ENCODE results near the gene NGEF. TPM values are rescaled to one million over a fixed set of nuclear protein-coding genes. Genes with fewer than 3 reads are reported as not detected.

Gene NGEF
- 0.50 TPM for total RNA-seq (2013)
- not detected for polyA plus RNA-seq
- polyA minus RNA-seq, result not detected in 2 replicates
- total RNA-seq, result 0 to 1.0 (median 0.12) reads per million in 11 experiments

GRCh38 chr2:233013027-233013461 is at the start of gene NGEF:
Gene NGEF, minus strand, starts transcription at chr2:233013256. Its CDS starts 38,366 bp downstream, at chr2:232974890.
- Histone ChIP-seq H3K79me2 (ENCODE audit: insufficient read depth, low read length) (no peaks in the 10 kb centered on the region), H3K27ac (ENCODE audit: low read depth in 1 of 2, low read length in 2 of 2) (no peak within 1 kb of the TSS), H4K20me1 (ENCODE audit: insufficient read depth, low read length) (no peaks in the 10 kb centered on the region), H3K9me3 (replicated peaks in 1 of 2; ENCODE audit: control insufficient read depth in 1 of 2, insufficient read depth in 1 of 2, low read length in 2 of 2) (no peaks in the 10 kb centered on the region), H3K4me2 (replicated peaks; ENCODE audit: extremely low read depth, low read length, poor library complexity, severe bottlenecking) (no peak within 1 kb of the TSS), H3K9ac (ENCODE audit: insufficient read depth, low read length, poor library complexity, severe bottlenecking) (no peak within 1 kb of the TSS), H3K4me1 (ENCODE audit: control insufficient read depth in 1 of 2, insufficient read depth in 2 of 2, low read length in 2 of 2) (peaks cover 0 to 5% of the 10 kb centered on the region in 2 donors), H3K27me3 (ENCODE audit: control insufficient read depth in 2 of 2, insufficient read depth in 2 of 2, low read length in 2 of 2) (no peaks in the 10 kb centered on the region), H3K4me3 (replicated peaks in 1 of 3; ENCODE audit: low read depth in 2 of 3, low read length in 3 of 3) (no peak within 1 kb of the TSS), H2AFZ (ENCODE audit: insufficient read depth, low read depth, low read length, poor library complexity, severe bottlenecking) (peak within 1 kb of the TSS; percentile 34), H3K36me3 (replicated peaks in 1 of 2; ENCODE audit: control insufficient read depth in 1 of 2, insufficient read depth in 2 of 2, low read length in 2 of 2) (no peaks in the 10 kb centered on the region)
- H3K9me3 Mint-ChIP-seq, result peaks cover 0 to 4% (median 0%) of the 10 kb centered on the region in 7 donors
- H3K36me3 Mint-ChIP-seq, result no peaks in the 10 kb centered on the region
- 91% methylated on average over 11 of the region's 12 CpGs for WGBS (ENCODE audit: insufficient coverage)
- intact Hi-C loops (cut with micrococcal nuclease), result no loop called here
- peaks cover 3 to 9% (median 8%) of the 10 kb centered on the region in 3 donors for H3K27me3 Mint-ChIP-seq (ENCODE audit: low read depth in 3 of 3)
- peaks cover 14% of the 10 kb centered on the region for H3K4me1 Mint-ChIP-seq
- DNase-seq, result no peak
- TF ChIP-seq, protein P1, sequence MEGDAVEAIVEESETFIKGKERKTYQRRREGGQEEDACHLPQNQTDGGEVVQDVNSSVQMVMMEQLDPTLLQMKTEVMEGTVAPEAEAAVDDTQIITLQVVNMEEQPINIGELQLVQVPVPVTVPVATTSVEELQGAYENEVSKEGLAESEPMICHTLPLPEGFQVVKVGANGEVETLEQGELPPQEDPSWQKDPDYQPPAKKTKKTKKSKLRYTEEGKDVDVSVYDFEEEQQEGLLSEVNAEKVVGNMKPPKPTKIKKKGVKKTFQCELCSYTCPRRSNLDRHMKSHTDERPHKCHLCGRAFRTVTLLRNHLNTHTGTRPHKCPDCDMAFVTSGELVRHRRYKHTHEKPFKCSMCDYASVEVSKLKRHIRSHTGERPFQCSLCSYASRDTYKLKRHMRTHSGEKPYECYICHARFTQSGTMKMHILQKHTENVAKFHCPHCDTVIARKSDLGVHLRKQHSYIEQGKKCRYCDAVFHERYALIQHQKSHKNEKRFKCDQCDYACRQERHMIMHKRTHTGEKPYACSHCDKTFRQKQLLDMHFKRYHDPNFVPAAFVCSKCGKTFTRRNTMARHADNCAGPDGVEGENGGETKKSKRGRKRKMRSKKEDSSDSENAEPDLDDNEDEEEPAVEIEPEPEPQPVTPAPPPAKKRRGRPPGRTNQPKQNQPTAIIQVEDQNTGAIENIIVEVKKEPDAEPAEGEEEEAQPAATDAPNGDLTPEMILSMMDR (IDR thresholded peaks at IDR 0.05), result no peak
- peak within 1 kb of the TSS in 1 of 2 donors; percentile 67 for H3K4me3 Mint-ChIP-seq
- no peak within 1 kb of the TSS for H3K27ac Mint-ChIP-seq

DNA sequence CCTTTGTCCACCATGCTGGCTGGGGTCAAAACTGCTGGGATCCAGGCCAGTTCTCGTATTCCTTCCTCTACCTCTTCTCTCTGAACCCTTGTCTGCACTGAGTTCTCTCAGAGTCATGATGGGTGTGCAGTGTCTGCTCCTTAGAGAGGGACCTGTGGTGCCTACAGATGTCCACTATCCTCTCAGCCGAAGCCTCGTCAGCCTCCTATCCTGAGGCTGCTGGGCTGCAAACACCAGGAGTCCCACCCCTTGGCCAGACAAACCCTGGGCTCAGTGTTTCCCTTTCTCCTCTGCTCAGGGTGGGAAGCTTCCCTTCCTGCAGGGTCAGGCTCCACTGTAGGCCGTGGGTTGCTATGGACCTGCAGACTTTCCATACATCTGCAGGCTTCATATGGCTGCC is 49.4 kb upstream of the NGEF start:
- intact Hi-C loops (cut with micrococcal nuclease), result loop anchor here (5.0 kb wide), 2 partner anchors 35 to 180 kb away; no protein-coding TSS in a partner anchor
- TF ChIP-seq, protein P1 (IDR thresholded peaks at IDR 0.05), result no peak
- H2AFZ ChIP-seq (ENCODE audit: insufficient read depth, low read depth, low read length, poor library complexity, severe bottlenecking), result no peak overlapping the region
- WGBS (ENCODE audit: insufficient coverage), result 0% methylated on average over 2 of the region's 4 CpGs
- Mint-ChIP-seq H3K27me3 (ENCODE audit: low read depth in 3 of 3) (peaks cover 0 to 3% (median 0%) of the 10 kb centered on the region in 3 donors), H3K36me3 (peaks cover 14 to 31% of the 10 kb centered on the region in 2 donors), H3K4me3 (peak overlapping the region; percentile 97 to 98), H3K27ac (peak overlapping the region; percentile 92 to 97 (median 96)), H3K9me3 (peaks cover 0 to 3% (median 0%) of the 10 kb centered on the region in 7 donors), H3K4me1 (peaks cover 62% of the 10 kb centered on the region)
- no peaks in the 10 kb centered on the region for H3K27me3 ChIP-seq (ENCODE audit: control insufficient read depth in 2 of 2, insufficient read depth in 2 of 2, low read length in 2 of 2)
- DNase-seq, result no peak
- H4K20me1 ChIP-seq (ENCODE audit: insufficient read depth, low read length), result peaks cover 68% of the 10 kb centered on the region
- peaks cover 89% of the 10 kb centered on the region for H3K79me2 ChIP-seq (ENCODE audit: insufficient read depth, low read length)
- H3K4me1 ChIP-seq (ENCODE audit: control insufficient read depth in 1 of 2, insufficient read depth in 2 of 2, low read length in 2 of 2), result peaks cover 53 to 72% of the 10 kb centered on the region in 2 donors
- no peaks in the 10 kb centered on the region for H3K9me3 ChIP-seq (replicated peaks in 1 of 2; ENCODE audit: control insufficient read depth in 1 of 2, insufficient read depth in 1 of 2, low read length in 2 of 2)
- peak overlapping the region; percentile 81 to 99 (median 87) for H3K4me3 ChIP-seq (replicated peaks in 1 of 3; ENCODE audit: low read depth in 2 of 3, low read length in 3 of 3)
- H3K36me3 ChIP-seq (replicated peaks in 1 of 2; ENCODE audit: control insufficient read depth in 1 of 2, insufficient read depth in 2 of 2, low read length in 2 of 2), result peaks cover 13 to 16% of the 10 kb centered on the region in 2 donors
- H3K27ac ChIP-seq (ENCODE audit: low read depth in 1 of 2, low read length in 2 of 2), result peak overlapping the region; percentile 80 to 99
- H3K9ac ChIP-seq (ENCODE audit: insufficient read depth, low read length, poor library complexity, severe bottlenecking), result peak overlapping the region; percentile 96
- H3K4me2 ChIP-seq (replicated peaks; ENCODE audit: extremely low read depth, low read length, poor library complexity, severe bottlenecking), result peak overlapping the region; percentile 84

Data from CD14-positive monocyte (primary cell).